Activated B cell treated with CpG ODN at 0.5 μM for 24 hours (primary cell): ENCODE measurements around the gene DCST1. TPM values are rescaled to one million over a fixed set of nuclear protein-coding genes. Genes with fewer than 3 reads are reported as not detected.
"Not testable (repeated sequence)": the region's sequence is repeated elsewhere in the genome, so short reads cannot be mapped to it uniquely, and the experiment has no call there.

ENCODE experiments used
- ATAC-seq: fragments of 200-7000 bp; cut with Tn5 transposase; one replicate; pipeline ENCODE4 v1.10.0; 2021; ENCODE audit warnings: low read depth, mild to moderate bottlenecking, moderate library complexity
- CTCF ChIA-PET: fragments of 350-600 bp; sonication (Branson Sonifier 250); formaldehyde crosslinking; loops from one replicate; lab custom pipeline; 2021; ENCODE audit warnings: antibody characterized with exemption; lab: Charles Lee
- POLR2A ChIA-PET: fragments of 350-600 bp; sonication (Branson Sonifier 250); formaldehyde crosslinking; loops from one replicate; lab custom pipeline; 2021; ENCODE audit warnings: antibody characterized with exemption; lab: Charles Lee
- DNase-seq: peaks from one replicate; pipeline ENCODE4 v3.0.0; 2022
- H3K27ac Mint-ChIP-seq: one replicate; pipeline ENCODE4 v1.8.0; 2020; ENCODE audit warnings: mixed read lengths
- H3K27me3 Mint-ChIP-seq: one replicate; pipeline ENCODE4 v1.8.0; 2021; ENCODE audit warnings: mixed read lengths
- H3K36me3 Mint-ChIP-seq: one replicate; pipeline ENCODE4 v1.8.0; 2021; ENCODE audit warnings: low read depth, mixed read lengths
- H3K4me1 Mint-ChIP-seq: one replicate; pipeline ENCODE4 v1.8.0; 2021; ENCODE audit warnings: mixed read lengths
- H3K4me3 Mint-ChIP-seq: one replicate; pipeline ENCODE4 v1.8.0; 2020; ENCODE audit warnings: mild to moderate bottlenecking, mixed read lengths
- H3K9me3 Mint-ChIP-seq: one replicate; pipeline ENCODE4 v1.8.0; 2020; ENCODE audit warnings: mixed read lengths
- CTCF ChIP-seq: fragments of 200-600 bp; IDR thresholded peaks from one replicate; pipeline ENCODE4 v1.8.0; 2022; ENCODE audit warnings: antibody characterized with exemption, mild to moderate bottlenecking
- intact Hi-C: fragments of 100-400 bp; cut with micrococcal nuclease; formaldehyde crosslinking; loops from one replicate; pipeline ENCODE4 v1.15.1; 2024
- total RNA-seq: library from RNA; stranded (reverse); gene quantifications from 2 replicates; pipeline ENCODE4 v1.2.3, GENCODE V29; 2022

The DCST1 gene
- not detected in 2 replicates for total RNA-seq

- no peak within 1 kb of the TSS for H3K27ac Mint-ChIP-seq
- ATAC-seq (no peak), DNase-seq (no peak)
- no peak for TF ChIP-seq CTCF
- intact Hi-C loops: no loop called here
- no peak within 1 kb of the TSS for H3K4me3 Mint-ChIP-seq
- no peaks in the 10 kb centered on the region for H3K9me3 Mint-ChIP-seq
- POLR2A ChIA-PET: no interaction called here
- H3K4me1 Mint-ChIP-seq: no peaks in the 10 kb centered on the region
- H3K36me3 Mint-ChIP-seq: no peaks in the 10 kb centered on the region
- CTCF ChIA-PET: no interaction called here
- H3K27me3 Mint-ChIP-seq: peaks cover 4% of the 10 kb centered on the region
Observed at GRCh38 chr1:155033524-155033923, at the start of gene DCST1, which contains the start of gene DCST2. TSS of gene DCST1 (plus strand) at chr1:155033824. CDS start at chr1:155034037, 213 bp downstream. TSS of gene DCST2 (minus strand) at chr1:155033781. CDS start at chr1:155033701, 80 bp downstream.

- Mint-ChIP-seq H3K36me3 (peaks cover 36% of the 10 kb centered on the region), H3K4me1 (peaks cover 14% of the 10 kb centered on the region)
- H3K9me3 Mint-ChIP-seq, intact Hi-C loops, CTCF ChIA-PET, DNase-seq, H3K27ac Mint-ChIP-seq, ATAC-seq, H3K4me3 Mint-ChIP-seq, H3K27me3 Mint-ChIP-seq: not testable (repeated sequence)
- POLR2A ChIA-PET: interaction anchor here (0.8 to 2.4 kb wide), 2 partner anchors 10 to 31 kb away, joined by 4 to 8 read pairs; no protein-coding TSS in a partner anchor
Observed at GRCh38 chr1:154986736-154987135, 46.9 kb upstream of the DCST1 start.

- ATAC-seq (no peak), DNase-seq (no peak)
- H3K4me3 Mint-ChIP-seq: no peak overlapping the region
- H3K27me3 Mint-ChIP-seq: no peaks in the 10 kb centered on the region
- TF ChIP-seq CTCF: no peak
- H3K4me1 Mint-ChIP-seq: peaks cover 14% of the 10 kb centered on the region
- CTCF ChIA-PET: interaction anchor here (1.4 kb wide), 1 partner anchor 30 kb away, joined by 3 read pairs; no protein-coding TSS in a partner anchor
- intact Hi-C loops: no loop called here
- POLR2A ChIA-PET: interaction anchor here (0.6 to 2.4 kb wide), 3 partner anchors 11 to 184 kb away, joined by 3 to 8 read pairs (median 5); partner anchors contain the start of gene CKS1B
- peaks cover 37% of the 10 kb centered on the region for H3K36me3 Mint-ChIP-seq
- H3K9me3 Mint-ChIP-seq: no peaks in the 10 kb centered on the region
- no peak overlapping the region for H3K27ac Mint-ChIP-seq
Observed at GRCh38 chr1:154987326-154987725, 46.3 kb upstream of the DCST1 start.

DNA sequence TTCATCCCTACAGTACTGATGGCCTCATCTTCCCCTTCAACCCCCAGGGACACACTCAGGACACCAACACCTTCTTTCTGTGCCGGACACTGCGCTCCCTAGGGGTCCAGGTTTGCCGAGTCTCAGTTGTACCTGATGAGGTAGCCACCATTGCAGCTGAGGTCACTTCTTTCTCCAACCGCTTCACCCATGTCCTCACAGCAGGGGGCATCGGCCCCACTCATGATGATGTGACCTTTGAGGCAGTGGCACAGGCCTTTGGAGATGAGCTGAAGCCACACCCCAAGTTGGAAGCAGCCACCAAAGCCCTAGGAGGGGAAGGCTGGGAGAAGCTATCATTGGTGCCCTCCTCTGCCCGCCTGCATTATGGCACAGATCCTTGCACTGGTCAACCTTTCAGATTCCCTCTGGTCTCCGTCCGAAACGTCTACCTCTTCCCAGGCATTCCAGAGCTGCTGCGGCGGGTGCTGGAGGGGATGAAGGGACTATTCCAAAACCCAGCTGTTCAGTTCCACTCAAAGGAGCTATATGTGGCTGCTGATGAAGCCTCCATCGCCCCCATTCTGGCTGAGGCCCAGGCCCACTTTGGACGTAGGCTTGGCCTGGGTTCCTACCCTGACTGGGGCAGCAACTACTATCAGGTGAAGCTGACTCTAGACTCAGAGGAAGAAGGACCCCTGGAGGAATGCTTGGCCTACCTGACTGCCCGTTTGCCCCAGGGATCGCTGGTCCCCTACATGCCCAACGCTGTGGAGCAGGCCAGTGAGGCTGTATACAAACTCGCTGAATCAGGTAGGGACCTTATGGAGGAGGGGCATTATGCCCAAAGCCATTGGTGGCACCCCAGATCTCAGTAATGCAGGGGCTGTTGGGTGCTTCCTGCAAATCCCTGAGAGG, 45.3 kb upstream of the DCST1 start:
- no peak overlapping the region for H3K4me3 Mint-ChIP-seq
- ChIA-PET POLR2A (interaction anchor here (0.6 to 2.4 kb wide), 4 partner anchors 12 to 430 kb away, joined by 3 to 9 read pairs (median 6); partner anchors contain the start of genes CKS1B and UBE2Q1), CTCF (interaction anchor here (1.2 to 1.4 kb wide), 2 partner anchors 11 to 29 kb away, joined by 3 to 4 read pairs; no protein-coding TSS in a partner anchor)
- no peaks in the 10 kb centered on the region for H3K27me3 Mint-ChIP-seq
- no peaks in the 10 kb centered on the region for H3K9me3 Mint-ChIP-seq
- H3K36me3 Mint-ChIP-seq: peaks cover 44% of the 10 kb centered on the region
- no peak for TF ChIP-seq CTCF
- H3K4me1 Mint-ChIP-seq: peaks cover 14% of the 10 kb centered on the region
- H3K27ac Mint-ChIP-seq: no peak overlapping the region
- intact Hi-C loops: no loop called here
- DNase-seq (no peak), ATAC-seq (no peak)

DNA sequence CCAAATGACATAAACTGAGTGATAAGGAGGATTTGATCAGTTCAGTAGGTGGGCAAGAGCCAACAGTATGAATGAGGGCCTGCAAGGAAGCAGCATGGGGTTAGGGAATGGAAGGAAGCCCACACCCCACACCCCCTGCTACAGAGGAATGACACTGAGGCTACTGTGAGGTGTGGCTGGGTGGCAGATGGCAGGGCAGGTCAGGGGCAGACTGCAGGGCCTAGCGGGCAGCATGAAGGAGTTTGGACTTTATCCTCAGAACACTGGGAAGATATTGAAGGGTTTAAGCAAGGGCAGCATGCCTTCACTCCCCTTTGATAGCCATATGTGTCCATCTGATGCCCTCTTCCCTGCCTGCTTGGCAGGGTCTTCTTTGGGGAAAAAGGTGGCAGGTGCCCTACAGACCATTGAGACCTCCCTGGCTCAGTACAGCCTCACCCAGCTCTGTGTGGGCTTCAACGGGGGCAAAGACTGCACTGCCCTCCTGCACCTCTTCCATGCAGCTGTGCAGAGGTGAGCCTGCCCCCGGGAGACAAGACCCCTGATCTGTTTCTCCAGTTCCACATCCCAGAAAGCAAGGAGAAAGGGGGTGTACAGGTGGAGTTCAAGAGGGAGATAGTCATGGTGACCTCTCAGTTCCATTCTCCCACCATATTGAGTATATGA, 44.3 kb upstream of the DCST1 start:
- ChIA-PET CTCF (no interaction called here), POLR2A (no interaction called here)
- H3K36me3 Mint-ChIP-seq: peaks cover 44% of the 10 kb centered on the region
- peaks cover 10% of the 10 kb centered on the region for H3K4me1 Mint-ChIP-seq
- intact Hi-C loops: no loop called here
- H3K9me3 Mint-ChIP-seq: no peaks in the 10 kb centered on the region
- H3K27ac Mint-ChIP-seq: no peak overlapping the region
- TF ChIP-seq CTCF: no peak
- DNase-seq: no peak
- no peak for ATAC-seq
- H3K4me3 Mint-ChIP-seq: no peak overlapping the region
- no peaks in the 10 kb centered on the region for H3K27me3 Mint-ChIP-seq
